ENCODE results near the gene NIBAN1. TPM values are rescaled to one million over a fixed set of nuclear protein-coding genes. Genes with fewer than 3 reads are reported as not detected.

NIBAN1 gene
- total and polyA plus RNA-seq, 7 donors = 1.4 to 384 (median 311) TPM

GRCh38 chr1:184970691-184971161 is 3.6 kb downstream of the NIBAN1 start:
- 50 to 63% methylated on average over 5 of the region's 5 CpGs for WGBS, 2 donors
- intact Hi-C loops (cut with DNase I) = loop anchor here (5.0 to 10.0 kb wide), 3 partner anchors 88 to 1336 kb away; partner anchors contain the start of gene ARPC5
- Histone ChIP-seq H3K27ac (peak overlapping the region; percentile 87 to 96 (median 94)), H3K9me3 (no peaks in the 10 kb centered on the region), H3K36me3 (peaks cover 0 to 7% (median 0%) of the 10 kb centered on the region in 4 donors), H3K4me1 (peaks cover 0 to 63% (median 57%) of the 10 kb centered on the region in 4 donors), H3K4me3 (peak overlapping the region; percentile 81 to 99 (median 92)), H3K27me3 (no peaks in the 10 kb centered on the region)
- no peak for TF ChIP-seq CTCF (IDR thresholded peaks at IDR 0.05)
- TF ChIP-seq POLR2A (IDR thresholded peaks at IDR 0.05) = no peak
- no peak for TF ChIP-seq POLR2AphosphoS5 (IDR thresholded peaks at IDR 0.05)
- no peak for TF ChIP-seq EP300 (IDR thresholded peaks at IDR 0.05)
- no peak for DNase-seq

DNA sequence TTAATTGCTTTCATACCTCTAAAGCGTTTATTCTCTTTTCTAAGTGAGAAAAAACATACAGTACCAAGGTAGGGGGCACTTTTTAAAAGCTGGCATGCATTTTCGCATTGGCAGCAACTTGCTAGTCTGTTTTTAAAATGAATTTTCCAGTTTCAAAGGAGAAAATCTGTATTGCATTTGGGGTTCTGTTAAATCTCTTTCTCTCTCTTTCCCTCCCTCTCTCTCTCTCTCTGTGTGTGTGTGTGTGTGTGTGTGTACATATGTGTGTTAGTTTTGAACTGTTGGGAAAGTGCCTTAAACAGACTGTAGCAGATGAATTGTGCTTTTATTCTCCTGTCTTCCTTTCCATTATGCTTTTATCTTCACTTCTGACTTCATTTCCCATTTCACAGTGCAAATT is 7.3 kb downstream of the NIBAN1 start:
- Histone ChIP-seq H3K27me3 (no peaks in the 10 kb centered on the region), H3K4me1 (peaks cover 0 to 84% (median 66%) of the 10 kb centered on the region in 4 donors), H3K27ac (peak overlapping the region; percentile 31 to 58 (median 40)), H3K36me3 (peaks cover 0 to 24% (median 0%) of the 10 kb centered on the region in 4 donors), H3K9me3 (no peaks in the 10 kb centered on the region), H3K4me3 (no peak overlapping the region)
- DNase-seq = no peak
- intact Hi-C loops (cut with DNase I) = no loop called here
- TF ChIP-seq CTCF (IDR thresholded peaks at IDR 0.05) (no peak), POLR2A (IDR thresholded peaks at IDR 0.05) (no peak), POLR2AphosphoS5 (IDR thresholded peaks at IDR 0.05) (no peak), EP300 (IDR thresholded peaks at IDR 0.05) (no peak)
- 92 to 95% methylated on average over 2 of the region's 2 CpGs for WGBS, 2 donors

GRCh38 chr1:184965944-184966860 is 8.1 kb downstream of the NIBAN1 start:
- Histone ChIP-seq H3K4me1 (peaks cover 0 to 83% (median 61%) of the 10 kb centered on the region in 4 donors), H3K36me3 (peaks cover 0 to 29% (median 0%) of the 10 kb centered on the region in 4 donors), H3K27ac (peak overlapping the region; percentile 17 to 58 (median 40)), H3K27me3 (no peaks in the 10 kb centered on the region), H3K9me3 (no peaks in the 10 kb centered on the region), H3K4me3 (no peak overlapping the region)
- 71 to 82% methylated on average over 4 of the region's 4 CpGs for WGBS, 2 donors
- intact Hi-C loops (cut with DNase I) = no loop called here
- TF ChIP-seq CTCF (IDR thresholded peaks at IDR 0.05) (no peak), POLR2AphosphoS5 (IDR thresholded peaks at IDR 0.05) (no peak), EP300 (IDR thresholded peaks at IDR 0.05) (no peak), POLR2A (IDR thresholded peaks at IDR 0.05) (no peak)
- no peak for DNase-seq

DNA sequence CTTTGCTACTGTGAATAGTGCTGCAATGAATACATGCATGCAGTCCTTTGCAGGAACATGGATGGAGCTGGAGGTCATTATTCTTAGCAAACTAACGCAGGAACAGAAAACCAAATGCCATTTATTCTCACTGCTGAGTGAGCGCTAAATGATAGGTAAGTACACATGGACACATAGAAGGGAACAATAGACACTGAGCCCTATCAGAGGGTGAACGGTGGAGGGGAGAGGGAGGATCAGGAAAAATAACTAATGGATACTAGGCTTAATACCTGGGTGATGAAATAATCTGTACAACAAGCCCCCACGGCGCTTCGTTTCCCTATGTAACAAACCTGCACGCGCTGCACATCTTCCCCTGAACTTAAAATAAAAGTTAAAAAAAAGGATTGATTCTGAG is 8.9 kb downstream of the NIBAN1 start:
- Histone ChIP-seq H3K4me3 (no peak overlapping the region), H3K27ac (peak overlapping the region in 1 of 4 donors; percentile 46), H3K27me3 (no peaks in the 10 kb centered on the region), H3K4me1 (peaks cover 0 to 80% (median 57%) of the 10 kb centered on the region in 4 donors), H3K36me3 (peaks cover 0 to 29% (median 0%) of the 10 kb centered on the region in 4 donors), H3K9me3 (no peaks in the 10 kb centered on the region)
- WGBS, 2 donors = 93 to 95% methylated on average over 8 of the region's 8 CpGs
- TF ChIP-seq EP300 (IDR thresholded peaks at IDR 0.05) (no peak), POLR2AphosphoS5 (IDR thresholded peaks at IDR 0.05) (no peak), CTCF (IDR thresholded peaks at IDR 0.05) (no peak), POLR2A (IDR thresholded peaks at IDR 0.05) (no peak)
- intact Hi-C loops (cut with DNase I) = no loop called here
- no peak for DNase-seq
